Progenitor cell of endocrine pancreas (in vitro differentiated cells): ENCODE results near the gene STXBP6. TPM values are rescaled to one million over a fixed set of nuclear protein-coding genes. Genes with fewer than 3 reads are reported as not detected.

Experiments used
- DNase-seq: peaks from one replicate; pipeline ENCODE4 v3.0.0; 2021; ENCODE audit warnings: low spot score; ENCODE audit not compliant: unreplicated experiment
- H3K27ac Mint-ChIP-seq: 2 replicates; pipeline ENCODE4 v1.8.0; 2021; ENCODE audit warnings: mild to moderate bottlenecking, moderate library complexity, mixed read lengths
- H3K27me3 Mint-ChIP-seq: 2 replicates; pipeline ENCODE4 v1.8.0; 2021; ENCODE audit warnings: mixed read lengths
- H3K36me3 Mint-ChIP-seq: 2 replicates; pipeline ENCODE4 v1.8.0; 2022; ENCODE audit warnings: mixed read lengths; ENCODE audit not compliant: insufficient read depth
- H3K4me1 Mint-ChIP-seq: 2 replicates; pipeline ENCODE4 v1.8.0; 2021; ENCODE audit warnings: low read depth, mixed read lengths
- H3K4me3 Mint-ChIP-seq: 2 replicates; pipeline ENCODE4 v1.8.0; 2021; ENCODE audit warnings: low read depth, mild to moderate bottlenecking, moderate library complexity, mixed read lengths
- H3K9me3 Mint-ChIP-seq: 2 replicates; pipeline ENCODE4 v1.8.0; 2021; ENCODE audit warnings: low read depth, mixed read lengths
- CTCF ChIP-seq: fragments of 200-600 bp; sonication (generic); IDR thresholded peaks from one replicate; pipeline ENCODE4 v1.5.0; 2021; ENCODE audit warnings: antibody characterized with exemption, mild to moderate bottlenecking; ENCODE audit not compliant: unreplicated experiment
- total RNA-seq: library from RNA; stranded (reverse); gene quantifications from 2 replicates; pipeline ENCODE4 v1.2.1, GENCODE V29; 2021

STXBP6 gene
- total RNA-seq, 1 donor from 2014 or later: 11.9 TPM

DNA sequence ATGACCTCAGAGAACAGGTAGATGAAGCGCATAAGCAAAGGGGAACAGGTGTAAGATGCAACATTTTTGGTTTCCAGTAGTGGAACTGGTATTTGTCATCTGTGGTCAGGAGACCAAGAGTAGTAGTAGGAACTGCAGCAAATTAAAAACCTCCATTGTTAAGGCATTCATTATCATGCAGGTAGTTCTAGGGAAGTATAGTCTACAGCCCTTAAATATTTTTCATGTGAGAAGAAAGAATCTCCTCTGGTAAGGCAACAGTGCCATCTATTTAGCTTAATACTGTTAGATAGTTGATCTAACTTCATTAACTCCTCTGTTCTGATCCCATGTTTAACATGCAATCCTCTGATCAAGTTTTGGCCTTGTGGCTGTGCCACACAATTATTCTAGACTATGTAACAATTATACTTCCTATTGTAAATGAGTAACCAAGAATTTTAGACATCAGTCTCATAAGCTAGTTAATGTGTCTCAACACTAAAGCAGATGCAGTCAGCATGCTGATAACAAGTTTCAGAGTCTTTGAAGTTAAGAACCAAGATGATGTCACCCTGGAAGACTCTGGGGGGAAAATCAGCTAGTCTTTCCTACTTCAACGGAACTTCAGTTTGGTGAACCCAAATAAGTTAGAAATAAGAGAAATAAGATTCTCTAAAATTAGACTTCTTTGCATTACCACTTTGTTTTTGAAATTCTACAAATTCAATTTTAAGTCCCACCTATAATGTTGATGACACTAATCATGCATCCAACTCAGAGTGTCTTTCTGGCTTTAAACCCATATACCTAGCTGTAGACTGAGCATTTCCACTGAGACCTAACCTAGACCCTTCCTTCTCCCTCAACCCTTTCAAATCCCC lies 70.9 kb downstream of the STXBP6 start:
- Mint-ChIP-seq H3K4me1 (peaks cover 19% of the 10 kb centered on the region), H3K9me3 (no peaks in the 10 kb centered on the region), H3K4me3 (no peak overlapping the region), H3K36me3 (peaks cover 1% of the 10 kb centered on the region), H3K27me3 (no peaks in the 10 kb centered on the region), H3K27ac (no peak overlapping the region)
- no peak for TF ChIP-seq CTCF
- DNase-seq: no peak

GRCh38 chr14:24976602-24977001 lies 73.3 kb downstream of the STXBP6 start:
- Mint-ChIP-seq H3K9me3 (no peaks in the 10 kb centered on the region), H3K27me3 (no peaks in the 10 kb centered on the region), H3K4me1 (peaks cover 16% of the 10 kb centered on the region), H3K36me3 (peaks cover 3% of the 10 kb centered on the region), H3K4me3 (no peak overlapping the region), H3K27ac (no peak overlapping the region)
- no peak for DNase-seq
- TF ChIP-seq CTCF: no peak

- Mint-ChIP-seq H3K27me3 (no peaks in the 10 kb centered on the region), H3K27ac (no peak overlapping the region), H3K4me1 (peaks cover 13% of the 10 kb centered on the region), H3K4me3 (no peak overlapping the region), H3K36me3 (peaks cover 3% of the 10 kb centered on the region), H3K9me3 (no peaks in the 10 kb centered on the region)
- TF ChIP-seq CTCF: no peak
- no peak for DNase-seq
Observed at GRCh38 chr14:24975393-24975792, 74.6 kb downstream of the STXBP6 start.

- Mint-ChIP-seq H3K9me3 (no peaks in the 10 kb centered on the region), H3K36me3 (peaks cover 3% of the 10 kb centered on the region), H3K27me3 (no peaks in the 10 kb centered on the region), H3K4me1 (peaks cover 13% of the 10 kb centered on the region), H3K4me3 (no peak overlapping the region), H3K27ac (no peak overlapping the region)
- no peak for DNase-seq
- no peak for TF ChIP-seq CTCF
Observed at GRCh38 chr14:24974591-24975374, 75.2 kb downstream of the STXBP6 start.

- Mint-ChIP-seq H3K27ac (no peak overlapping the region), H3K9me3 (no peaks in the 10 kb centered on the region), H3K27me3 (no peaks in the 10 kb centered on the region), H3K4me3 (no peak overlapping the region), H3K4me1 (peaks cover 6% of the 10 kb centered on the region), H3K36me3 (peaks cover 3% of the 10 kb centered on the region)
- TF ChIP-seq CTCF: no peak
- no peak for DNase-seq
Observed at GRCh38 chr14:24972844-24973243, 77.1 kb downstream of the STXBP6 start.
